ENCODE results near the gene AURKAIP1.

- TF ChIP-seq ISL1 (CRISPR knock-in tag; IDR thresholded peaks at IDR 0.05): no peak
- TF ChIP-seq TCF4 (CRISPR knock-in tag; IDR thresholded peaks at IDR 0.05; ENCODE audit: borderline replicate concordance): no peak
- TF ChIP-seq ARNTL (CRISPR knock-in tag; IDR thresholded peaks at IDR 0.05; ENCODE audit: borderline replicate concordance, low read depth): no peak
- TF ChIP-seq SNAI2 (CRISPR knock-in tag; IDR thresholded peaks at IDR 0.05): no peak
- no peak for TF ChIP-seq PATZ1 (CRISPR knock-in tag; IDR thresholded peaks at IDR 0.05; ENCODE audit: borderline replicate concordance)
- TF ChIP-seq PPARA (CRISPR knock-in tag; IDR thresholded peaks at IDR 0.05; ENCODE audit: borderline replicate concordance): no peak
- no peak for TF ChIP-seq ZNF8 (CRISPR knock-in tag; IDR thresholded peaks at IDR 0.05)
- no peak for TF ChIP-seq BACH2 (CRISPR knock-in tag; IDR thresholded peaks at IDR 0.05; ENCODE audit: borderline replicate concordance)
Measured at GRCh38 chr1:1336931-1337792, 37.8 kb downstream of the AURKAIP1 start.

All from SK-N-SH treated with all-trans-retinoic acid at 6 μM for 48 hours (cell line).